GDM1 (cell line): Measurements from ENCODE around the gene ZNF483.
"Not testable (repeated sequence)": the region's sequence is repeated elsewhere in the genome, so short reads cannot be mapped to it uniquely, and the experiment has no call there.

Experiments used
- DNase-seq: peaks from one replicate; lab custom pipeline; 2025; lab: John Stamatoyannopoulos, UW

The ZNF483 gene

GRCh38 chr9:111610845-111611244 lies 85.9 kb downstream of the ZNF483 start:
- no peak for DNase-seq

GRCh38 chr9:111613436-111614040 lies 88.6 kb downstream of the ZNF483 start:
- DNase-seq, result no peak

GRCh38 chr9:111615928-111616327 lies 90.9 kb downstream of the ZNF483 start:
- DNase-seq, result no peak

- DNase-seq, result not testable (repeated sequence)
Observed at GRCh38 chr9:111617349-111617748, 92.4 kb downstream of the ZNF483 start.

GRCh38 chr9:111621895-111622480 lies 97.0 kb downstream of the ZNF483 start:
- no peak for DNase-seq

GRCh38 chr9:111622626-111623025 lies 97.6 kb downstream of the ZNF483 start:
- no peak for DNase-seq
